Activated CD4-positive, alpha-beta T cell treated with anti-CD3 and anti-CD28 coated beads, Interleukin-10, Interleukin-2, amounts not matched to agents 100 ng/mL and 50 ng/mL, durations not matched to agents 16 hours and 8 hours (primary cell): ENCODE results near the gene ENOX2.
"Not testable (repeated sequence)": the region's sequence is repeated elsewhere in the genome, so short reads cannot be mapped to it uniquely, and the experiment has no call there.

ENCODE experiments used
- DNase-seq: peaks from one replicate; pipeline ENCODE4 v3.0.0-alpha.2; 2020

Gene ENOX2

GRCh38 chrX:130825525-130825924 is 77.5 kb downstream of the ENOX2 start:
- no peak for DNase-seq

DNA sequence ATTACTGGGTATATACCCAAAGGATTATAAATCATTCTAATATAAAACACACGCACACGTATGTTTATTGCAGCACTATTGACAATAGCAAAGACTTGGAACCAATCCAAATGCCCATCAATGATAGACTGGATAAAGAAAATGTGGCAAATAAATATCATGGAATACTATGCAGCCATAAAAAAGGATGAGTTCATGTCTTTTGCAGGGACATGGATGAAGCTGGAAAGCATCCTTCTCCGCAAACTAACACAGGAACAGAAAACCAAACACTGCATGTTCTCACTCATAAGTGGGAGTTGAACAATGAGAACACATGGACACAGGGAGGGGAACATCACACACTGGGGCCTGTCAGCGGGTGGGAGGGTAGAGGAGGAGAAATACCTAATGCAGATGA is 83.6 kb downstream of the ENOX2 start:
- not testable (repeated sequence) for DNase-seq

DNA sequence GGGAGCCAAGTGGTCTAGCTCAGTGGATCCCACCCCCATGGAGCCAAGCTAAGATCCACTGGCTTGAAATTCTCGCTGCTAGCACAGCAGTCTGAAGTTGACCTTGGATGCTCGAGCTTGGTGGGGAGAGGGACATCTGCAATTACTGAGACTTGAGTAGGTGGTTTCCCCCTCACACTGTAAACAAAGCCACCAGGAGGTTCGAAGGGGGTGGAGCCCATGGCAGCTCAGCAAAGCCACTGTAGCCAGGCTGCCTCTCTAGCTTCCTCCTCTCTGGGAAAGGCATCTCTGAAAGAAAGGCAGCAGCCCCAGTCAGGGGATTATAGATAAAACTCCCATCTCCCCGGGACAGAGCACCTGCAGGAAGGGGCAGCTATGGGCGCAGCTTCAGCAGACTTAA is 89.1 kb downstream of the ENOX2 start:
- not testable (repeated sequence) for DNase-seq

GRCh38 chrX:130810561-130810960 is 92.4 kb downstream of the ENOX2 start:
- DNase-seq = no peak

DNA sequence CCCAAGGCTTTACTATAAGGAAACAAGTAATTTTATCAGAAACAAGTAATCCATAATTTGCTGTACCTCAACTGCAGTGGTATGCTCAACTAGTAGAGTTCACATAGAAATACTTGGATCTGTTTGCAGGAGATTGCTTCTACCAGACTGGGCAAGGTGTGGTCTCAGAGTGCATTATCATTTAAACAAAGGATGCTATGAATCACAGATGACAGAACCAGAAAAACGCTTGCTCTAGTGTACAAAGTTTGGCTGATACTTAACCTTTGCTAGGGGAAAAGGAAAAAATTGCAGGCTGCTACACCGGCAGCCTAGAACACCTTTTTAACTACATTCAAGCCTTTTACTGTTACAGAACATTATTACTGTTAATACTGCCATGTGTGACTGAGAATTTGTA is 97.1 kb downstream of the ENOX2 start:
- DNase-seq = no peak

DNA sequence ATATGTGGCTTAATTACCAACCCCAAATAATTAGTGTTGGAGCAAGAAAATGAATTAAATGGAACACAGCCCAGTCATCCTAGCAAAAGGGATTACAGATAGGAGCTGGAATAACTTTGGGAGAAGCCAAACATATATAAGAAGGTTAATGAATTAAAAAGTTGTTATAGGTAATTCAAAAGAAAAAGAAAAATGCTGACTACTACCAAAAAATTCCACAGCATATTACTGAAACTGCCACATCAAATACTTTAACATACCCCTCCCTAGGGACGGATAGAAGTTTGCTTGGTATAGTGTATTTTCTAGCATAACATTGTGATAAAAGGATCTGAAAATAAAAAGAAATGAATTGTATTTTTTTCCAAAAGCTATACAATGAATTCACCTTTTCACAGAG is 99.5 kb downstream of the ENOX2 start:
- DNase-seq = no peak

DNA sequence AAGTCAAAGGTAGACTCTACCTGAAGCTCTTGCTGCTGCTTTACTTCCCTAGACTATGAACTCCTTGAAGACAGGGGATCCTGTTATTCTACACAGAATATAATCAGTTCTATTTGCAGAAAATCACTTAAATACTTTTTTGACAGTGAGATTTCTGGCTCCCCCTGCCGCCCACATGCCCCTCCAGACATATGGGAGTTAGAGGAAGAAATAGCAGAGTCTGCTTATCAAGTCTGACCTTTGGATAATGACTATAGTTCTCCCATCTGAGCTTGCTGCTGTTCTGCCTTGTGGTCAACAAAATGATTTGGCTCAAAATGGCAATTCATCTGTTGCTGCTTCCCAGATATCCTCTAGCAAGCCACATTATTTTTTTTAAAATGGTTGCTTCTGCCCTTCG is 101.1 kb downstream of the ENOX2 start:
- no peak for DNase-seq

DNA sequence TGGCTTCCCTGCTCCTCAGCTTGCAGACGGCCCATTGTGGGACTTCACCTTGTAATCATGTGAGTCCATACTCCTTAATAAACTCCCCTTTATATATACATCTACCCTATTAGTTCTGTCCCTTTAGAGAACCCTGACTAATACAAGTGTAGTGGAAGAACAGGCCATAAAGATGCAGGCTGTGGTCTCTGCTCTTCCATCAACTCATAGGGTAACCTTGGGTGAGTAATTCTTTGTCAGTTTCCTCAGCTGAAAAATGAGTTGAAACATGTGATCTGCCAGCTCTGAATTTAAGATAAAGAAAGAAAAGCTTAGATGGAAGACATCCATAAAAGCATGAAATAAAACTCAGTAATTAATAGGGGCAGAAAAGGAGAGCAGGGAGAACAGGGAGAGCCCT is 103.6 kb downstream of the ENOX2 start:
- DNase-seq = no peak

GRCh38 chrX:130793975-130794374 is 109.0 kb downstream of the ENOX2 start:
- DNase-seq = no peak

DNA sequence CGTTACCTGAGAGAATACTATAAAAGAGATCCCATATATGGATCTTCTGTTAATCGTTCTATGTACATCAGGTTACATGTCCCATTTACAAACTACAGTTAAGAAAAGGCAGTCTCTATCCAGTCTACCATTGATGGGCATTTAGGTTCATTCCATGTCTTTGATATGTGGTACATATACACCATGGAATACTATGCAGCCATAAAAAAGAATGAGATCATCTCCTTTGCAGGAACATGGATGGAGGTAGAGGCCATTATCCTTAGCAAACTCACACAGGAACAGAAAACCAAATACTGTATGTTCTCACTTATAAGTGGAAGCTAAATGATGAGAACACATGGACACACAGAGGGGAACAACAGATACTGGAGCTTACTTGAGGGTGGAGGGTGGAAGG is 111.1 kb downstream of the ENOX2 start:
- DNase-seq = not testable (repeated sequence)

- DNase-seq = no peak
Observed at GRCh38 chrX:130789793-130790192, 113.2 kb downstream of the ENOX2 start.

GRCh38 chrX:130788786-130789581 is 114.0 kb downstream of the ENOX2 start:
- DNase-seq = no peak

GRCh38 chrX:130786030-130786429 is 117.0 kb downstream of the ENOX2 start:
- DNase-seq = no peak

- DNase-seq = no peak
Observed at GRCh38 chrX:130778773-130779172, 124.2 kb downstream of the ENOX2 start.

GRCh38 chrX:130775849-130776248 is 127.2 kb downstream of the ENOX2 start:
- peak; percentile 9 for DNase-seq

- no peak for DNase-seq
Observed at GRCh38 chrX:130772776-130773143, 130.2 kb downstream of the ENOX2 start.

DNA sequence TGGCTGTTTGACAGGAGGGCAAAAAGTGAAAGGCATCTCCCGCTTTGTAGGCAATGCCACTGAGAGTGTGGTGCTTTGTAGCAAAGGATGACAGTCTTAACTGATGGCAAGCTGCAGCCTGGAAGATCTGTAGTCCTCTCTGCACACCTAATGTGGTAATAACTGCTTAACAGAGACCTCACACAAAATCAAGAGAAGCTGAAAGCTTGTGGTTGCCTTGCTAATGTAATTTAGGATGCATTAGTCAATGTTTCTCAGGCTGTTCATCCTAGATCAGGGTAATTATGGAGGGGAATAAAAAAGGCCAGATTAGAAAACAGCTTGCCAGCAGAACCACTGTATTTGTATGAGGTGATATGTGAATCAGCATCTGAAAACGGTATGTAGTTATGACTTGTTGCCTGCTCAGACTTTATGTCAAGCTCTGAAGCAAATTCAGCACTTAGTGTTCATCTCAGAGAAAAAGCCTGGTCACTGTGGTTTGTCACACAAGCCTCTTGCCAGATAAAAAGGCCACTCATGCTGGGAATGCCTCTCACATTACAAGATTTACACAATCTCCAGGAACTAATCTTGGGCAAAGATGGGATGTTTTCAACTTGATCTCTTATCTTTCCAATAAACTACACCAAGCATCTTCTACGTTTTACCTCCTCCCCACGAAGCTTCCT is 130.8 kb downstream of the ENOX2 start:
- DNase-seq = peak; percentile 44

DNA sequence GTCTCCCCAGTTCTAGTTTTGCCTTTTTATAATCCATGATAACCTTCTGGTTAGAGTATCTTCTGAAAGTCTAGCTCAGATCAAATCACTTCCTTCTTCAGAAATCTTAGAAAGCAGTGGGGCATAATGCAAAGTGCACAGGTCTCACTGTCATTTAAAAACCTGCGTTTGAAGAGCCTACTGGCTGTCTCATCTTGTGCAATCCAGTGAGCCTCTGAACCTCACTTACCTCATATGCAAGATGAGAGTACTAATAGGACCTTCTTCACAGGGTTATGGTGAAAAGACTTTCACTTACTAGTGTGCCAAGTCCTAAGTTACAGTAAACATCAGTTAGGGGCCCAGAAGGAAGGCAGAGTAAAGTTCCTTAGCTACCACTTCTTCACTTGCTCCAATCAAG is 131.4 kb downstream of the ENOX2 start:
- DNase-seq = peak; percentile 32

GRCh38 chrX:130771230-130771629 is 131.8 kb downstream of the ENOX2 start:
- no peak for DNase-seq

DNA sequence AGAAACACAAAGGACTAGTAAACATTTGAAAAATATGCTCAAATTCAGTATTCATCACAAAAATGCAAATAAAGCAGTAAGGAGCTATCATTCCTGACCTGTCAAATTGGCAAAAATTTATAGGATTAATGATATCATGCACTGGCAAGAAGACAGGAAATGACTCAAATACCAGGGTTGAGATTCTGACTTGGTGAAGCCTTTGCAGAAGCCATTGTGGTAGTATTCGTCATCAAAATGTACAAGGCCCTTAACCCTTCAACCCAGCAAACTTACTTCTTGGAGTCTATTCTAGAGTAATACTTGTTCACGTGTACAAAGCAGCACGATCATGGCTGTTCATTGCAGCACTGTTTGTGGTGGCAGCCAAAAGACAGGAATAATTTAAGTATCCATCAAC is 132.4 kb downstream of the ENOX2 start:
- DNase-seq = peak; percentile 48

GRCh38 chrX:130769835-130770234 is 133.2 kb downstream of the ENOX2 start:
- no peak for DNase-seq

DNA sequence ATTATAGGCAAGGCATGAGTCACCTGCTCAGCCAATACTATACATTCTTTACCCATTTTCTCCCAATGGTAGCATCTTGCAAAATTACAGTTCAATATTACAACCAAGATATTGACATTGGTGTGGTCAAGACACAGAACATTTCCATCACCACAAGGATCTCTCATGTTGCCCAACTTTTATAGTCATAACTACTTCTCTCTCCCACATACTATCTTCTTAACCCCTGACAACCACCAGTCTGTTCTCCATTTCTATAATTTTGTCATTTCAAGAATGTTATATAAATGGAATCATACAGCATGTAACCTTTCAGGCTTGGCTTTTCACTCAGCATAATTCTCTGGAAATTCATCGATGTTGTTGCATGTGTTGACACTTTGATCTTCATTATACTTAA is 144.9 kb downstream of the ENOX2 start:
- DNase-seq = no peak

DNA sequence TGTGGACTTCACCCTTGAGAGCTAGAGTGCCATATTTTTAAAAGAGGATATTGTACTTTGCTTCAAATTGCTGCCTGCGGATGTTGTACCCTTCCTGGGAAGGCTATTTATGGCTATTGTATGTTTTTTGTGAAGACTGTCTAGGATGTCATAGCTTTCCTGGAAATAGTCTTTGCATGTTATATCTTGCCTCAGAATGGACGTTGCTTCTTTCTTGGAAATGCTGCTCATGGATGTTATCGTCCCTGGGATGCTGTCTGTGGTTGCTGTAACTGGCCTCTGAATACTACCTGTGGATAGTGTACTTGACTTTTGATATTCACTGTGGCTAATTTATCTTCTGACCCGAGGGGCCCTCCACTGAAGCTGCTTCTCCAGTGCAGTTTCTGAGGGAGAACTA is 146.8 kb downstream of the ENOX2 start:
- DNase-seq = no peak

- no peak for DNase-seq
Observed at GRCh38 chrX:130754353-130754752, 148.7 kb downstream of the ENOX2 start.
